ENCODE results near the gene RABGAP1L.

DNA sequence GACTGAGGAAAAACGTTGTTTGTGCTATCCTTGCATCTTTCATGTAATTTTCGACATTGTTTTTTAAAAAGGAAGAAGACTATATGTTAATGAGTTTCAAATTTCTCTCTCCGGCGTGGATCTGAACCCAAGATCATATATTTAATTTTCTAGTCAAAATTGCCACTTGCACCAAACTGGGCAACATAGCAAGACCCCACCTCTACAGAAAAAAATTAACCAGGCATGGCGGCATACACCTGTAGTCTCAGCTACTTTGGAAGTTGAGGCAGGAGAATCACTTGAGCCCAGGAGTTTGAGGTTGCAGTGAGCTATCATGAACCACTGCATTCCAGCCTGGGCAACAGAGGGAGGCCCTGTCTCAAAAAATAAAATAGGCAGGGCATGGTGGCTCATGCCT, 16.5 kb upstream of the RABGAP1L start:
- TF ChIP-seq, protein P1, sequence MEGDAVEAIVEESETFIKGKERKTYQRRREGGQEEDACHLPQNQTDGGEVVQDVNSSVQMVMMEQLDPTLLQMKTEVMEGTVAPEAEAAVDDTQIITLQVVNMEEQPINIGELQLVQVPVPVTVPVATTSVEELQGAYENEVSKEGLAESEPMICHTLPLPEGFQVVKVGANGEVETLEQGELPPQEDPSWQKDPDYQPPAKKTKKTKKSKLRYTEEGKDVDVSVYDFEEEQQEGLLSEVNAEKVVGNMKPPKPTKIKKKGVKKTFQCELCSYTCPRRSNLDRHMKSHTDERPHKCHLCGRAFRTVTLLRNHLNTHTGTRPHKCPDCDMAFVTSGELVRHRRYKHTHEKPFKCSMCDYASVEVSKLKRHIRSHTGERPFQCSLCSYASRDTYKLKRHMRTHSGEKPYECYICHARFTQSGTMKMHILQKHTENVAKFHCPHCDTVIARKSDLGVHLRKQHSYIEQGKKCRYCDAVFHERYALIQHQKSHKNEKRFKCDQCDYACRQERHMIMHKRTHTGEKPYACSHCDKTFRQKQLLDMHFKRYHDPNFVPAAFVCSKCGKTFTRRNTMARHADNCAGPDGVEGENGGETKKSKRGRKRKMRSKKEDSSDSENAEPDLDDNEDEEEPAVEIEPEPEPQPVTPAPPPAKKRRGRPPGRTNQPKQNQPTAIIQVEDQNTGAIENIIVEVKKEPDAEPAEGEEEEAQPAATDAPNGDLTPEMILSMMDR (IDR thresholded peaks at IDR 0.05), result no peak
- TF ChIP-seq POLR2A (IDR thresholded peaks at IDR 0.05), result no peak

Data from lower leg skin (tissue), 3 donors.